Activated naive CD8-positive, alpha-beta T cell (primary cell): ENCODE data around the gene ATOH8.

Experiments
- H3K27ac Mint-ChIP-seq: one replicate; pipeline ENCODE4 v1.8.0; 2021; ENCODE audit warnings: mixed read lengths
- H3K27me3 Mint-ChIP-seq: one replicate; pipeline ENCODE4 v1.8.0; 2021; ENCODE audit warnings: mixed read lengths
- H3K36me3 Mint-ChIP-seq: one replicate; pipeline ENCODE4 v1.8.0; 2021; ENCODE audit warnings: mixed read lengths
- H3K4me1 Mint-ChIP-seq: one replicate; pipeline ENCODE4 v1.8.0; 2021; ENCODE audit warnings: low read depth, mixed read lengths
- H3K4me3 Mint-ChIP-seq: one replicate; pipeline ENCODE4 v1.8.0; 2021; ENCODE audit warnings: mild to moderate bottlenecking, mixed read lengths
- H3K9me3 Mint-ChIP-seq: one replicate; pipeline ENCODE4 v1.8.0; 2021; ENCODE audit warnings: low read depth, mixed read lengths

Gene ATOH8

DNA sequence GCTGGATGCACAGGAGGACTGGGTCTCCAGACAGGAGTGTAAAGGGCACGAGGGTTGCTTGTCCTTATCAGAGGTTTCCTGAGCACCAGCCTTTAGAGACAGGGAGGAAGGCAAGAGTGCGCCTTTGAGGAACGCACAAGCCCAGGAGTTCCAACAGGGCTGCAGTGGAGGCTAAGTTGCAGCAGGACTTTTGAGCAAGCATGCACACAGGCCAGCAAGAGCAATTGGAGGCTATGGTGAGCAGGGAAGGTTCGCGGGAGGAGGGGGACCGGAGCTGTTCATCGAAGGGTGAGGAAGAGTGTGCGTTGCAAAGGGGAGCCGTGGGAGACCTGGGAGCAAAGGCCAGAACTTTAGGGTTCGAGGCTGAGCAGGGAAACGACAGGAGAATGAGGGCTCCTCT, 2.2 kb upstream of the ATOH8 start:
- H3K4me3 Mint-ChIP-seq = no peak overlapping the region
- no peaks in the 10 kb centered on the region for H3K36me3 Mint-ChIP-seq
- H3K27me3 Mint-ChIP-seq = peaks cover 30% of the 10 kb centered on the region
- no peak overlapping the region for H3K27ac Mint-ChIP-seq
- peaks cover 13% of the 10 kb centered on the region for H3K4me1 Mint-ChIP-seq
- H3K9me3 Mint-ChIP-seq = no peaks in the 10 kb centered on the region

DNA sequence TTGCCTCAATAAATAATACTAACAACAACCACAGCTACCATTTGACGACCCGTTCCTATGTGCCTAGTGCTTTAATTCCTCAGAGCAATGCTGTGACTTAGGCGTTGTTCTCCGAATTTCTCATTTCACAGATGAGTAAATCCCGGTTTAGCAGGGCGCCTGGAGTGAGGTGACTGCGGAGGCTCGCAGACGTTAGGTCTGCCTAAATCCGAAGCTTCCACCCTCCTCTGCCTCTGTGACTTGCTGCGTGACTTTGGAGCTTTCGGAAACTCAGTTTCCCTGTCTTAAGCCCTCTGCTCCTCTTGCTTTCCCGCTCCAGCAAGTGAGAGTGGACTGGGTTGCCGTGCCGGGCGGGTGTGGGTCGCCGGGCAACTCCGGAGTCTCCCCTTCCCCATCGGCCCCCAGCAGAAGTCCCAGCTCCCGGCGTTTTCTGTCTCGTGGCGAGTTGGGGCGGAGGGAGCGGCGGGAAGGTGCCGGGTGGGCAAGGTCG, 711 bp upstream of the ATOH8 start:
- Mint-ChIP-seq H3K9me3 (no peaks in the 10 kb centered on the region), H3K36me3 (no peaks in the 10 kb centered on the region), H3K4me1 (peaks cover 13% of the 10 kb centered on the region), H3K27ac (no peak overlapping the region), H3K27me3 (peaks cover 33% of the 10 kb centered on the region), H3K4me3 (peak overlapping the region; percentile 66)

DNA sequence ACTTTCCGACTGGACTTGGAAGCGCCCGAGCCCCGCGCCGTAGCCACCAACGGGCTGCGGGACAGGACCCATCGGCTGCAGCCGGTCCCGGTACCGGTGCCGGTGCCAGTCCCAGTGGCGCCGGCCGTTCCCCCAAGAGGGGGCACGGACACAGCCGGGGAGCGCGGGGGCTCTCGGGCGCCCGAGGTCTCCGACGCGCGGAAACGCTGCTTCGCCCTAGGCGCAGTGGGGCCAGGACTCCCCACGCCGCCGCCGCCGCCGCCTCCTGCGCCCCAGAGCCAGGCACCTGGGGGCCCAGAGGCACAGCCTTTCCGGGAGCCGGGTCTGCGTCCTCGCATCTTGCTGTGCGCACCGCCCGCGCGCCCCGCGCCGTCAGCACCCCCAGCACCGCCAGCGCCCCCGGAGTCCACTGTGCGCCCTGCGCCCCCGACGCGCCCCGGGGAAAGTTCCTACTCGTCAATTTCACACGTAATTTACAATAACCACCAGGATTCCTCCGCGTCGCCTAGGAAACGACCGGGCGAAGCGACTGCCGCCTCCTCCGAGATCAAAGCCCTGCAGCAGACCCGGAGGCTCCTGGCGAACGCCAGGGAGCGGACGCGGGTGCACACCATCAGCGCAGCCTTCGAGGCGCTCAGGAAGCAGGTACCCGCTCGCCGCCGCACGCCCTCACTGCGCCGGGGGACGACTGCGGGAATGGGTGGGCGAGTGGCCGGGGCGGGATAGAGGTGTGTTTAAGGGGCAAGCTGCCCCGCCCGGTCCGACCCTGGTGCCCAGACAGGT, 713 bp downstream of the ATOH8 start:
- peaks cover 36% of the 10 kb centered on the region for H3K27me3 Mint-ChIP-seq
- H3K4me3 Mint-ChIP-seq = peak overlapping the region; percentile 84
- H3K4me1 Mint-ChIP-seq = peaks cover 13% of the 10 kb centered on the region
- H3K9me3 Mint-ChIP-seq = no peaks in the 10 kb centered on the region
- H3K27ac Mint-ChIP-seq = no peak overlapping the region
- no peaks in the 10 kb centered on the region for H3K36me3 Mint-ChIP-seq

DNA sequence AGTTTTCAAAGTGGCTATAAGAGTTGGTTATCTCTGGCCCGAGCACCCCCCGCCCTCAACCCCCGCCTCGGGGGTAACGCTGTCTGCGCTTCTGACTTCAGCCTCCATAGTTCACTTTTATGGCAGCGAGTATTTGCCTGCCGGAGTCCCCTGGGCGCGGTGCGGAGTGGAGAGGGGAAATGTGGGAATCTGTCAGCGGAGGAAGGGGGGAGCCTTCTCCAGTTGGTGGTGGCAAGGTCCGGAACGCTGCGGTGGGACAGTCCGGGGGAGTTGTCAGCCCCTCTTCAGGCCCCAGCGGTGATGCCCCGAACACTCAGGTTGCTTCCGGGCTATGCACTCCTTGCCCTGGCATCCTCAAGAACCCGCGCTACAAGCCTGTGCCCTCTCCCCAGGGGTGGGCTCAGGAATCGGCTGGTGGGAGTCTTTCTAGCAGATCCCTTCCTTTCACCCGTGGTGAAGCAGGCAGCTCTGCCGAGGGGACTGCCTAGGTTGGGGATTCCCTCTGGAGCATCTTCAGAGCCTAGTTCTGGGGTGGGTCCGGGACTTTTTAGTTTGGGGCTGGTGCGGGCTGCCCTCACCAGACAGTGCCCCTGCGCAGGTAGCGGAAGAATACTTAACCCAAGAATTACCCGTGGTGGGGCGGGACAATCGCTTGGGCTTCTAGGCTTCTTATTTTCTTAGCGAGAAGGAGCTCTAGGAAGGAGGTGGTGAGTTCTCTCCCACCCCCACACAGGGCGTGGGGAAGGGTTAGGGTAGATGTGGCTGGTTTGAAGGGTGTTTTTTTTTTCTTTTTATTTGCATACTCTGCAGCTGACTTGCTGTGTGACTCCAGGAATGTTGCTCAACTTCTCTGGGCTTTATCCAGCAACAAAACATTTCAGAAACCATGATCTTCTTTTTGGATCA, 1.6 kb downstream of the ATOH8 start:
- H3K27me3 Mint-ChIP-seq = peaks cover 35% of the 10 kb centered on the region
- peak overlapping the region; percentile 84 for H3K4me3 Mint-ChIP-seq
- H3K4me1 Mint-ChIP-seq = peaks cover 13% of the 10 kb centered on the region
- no peaks in the 10 kb centered on the region for H3K9me3 Mint-ChIP-seq
- no peaks in the 10 kb centered on the region for H3K36me3 Mint-ChIP-seq
- H3K27ac Mint-ChIP-seq = no peak overlapping the region

DNA sequence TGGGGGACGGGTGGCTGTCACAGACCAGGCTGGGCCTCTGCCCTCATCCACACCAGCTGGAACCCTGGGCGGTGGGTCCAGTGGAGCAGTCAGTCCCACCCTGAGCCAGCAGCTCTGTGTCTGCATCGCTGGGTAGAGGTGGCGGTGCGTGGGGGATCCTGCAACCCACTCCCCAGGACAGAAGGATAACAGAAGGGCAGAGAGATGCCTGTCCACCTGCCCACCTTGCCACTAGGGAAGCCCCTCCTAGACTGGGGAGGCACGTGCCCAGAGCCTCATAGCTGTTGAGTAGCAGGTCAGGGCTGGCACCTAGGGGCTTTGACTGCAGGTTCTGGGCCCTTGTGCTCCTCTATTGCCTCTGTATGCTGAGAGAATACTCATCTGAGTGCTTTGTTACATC, 2.4 kb downstream of the ATOH8 start:
- Mint-ChIP-seq H3K27me3 (peaks cover 35% of the 10 kb centered on the region), H3K9me3 (no peaks in the 10 kb centered on the region), H3K36me3 (no peaks in the 10 kb centered on the region), H3K27ac (no peak overlapping the region), H3K4me3 (no peak overlapping the region), H3K4me1 (peaks cover 13% of the 10 kb centered on the region)

DNA sequence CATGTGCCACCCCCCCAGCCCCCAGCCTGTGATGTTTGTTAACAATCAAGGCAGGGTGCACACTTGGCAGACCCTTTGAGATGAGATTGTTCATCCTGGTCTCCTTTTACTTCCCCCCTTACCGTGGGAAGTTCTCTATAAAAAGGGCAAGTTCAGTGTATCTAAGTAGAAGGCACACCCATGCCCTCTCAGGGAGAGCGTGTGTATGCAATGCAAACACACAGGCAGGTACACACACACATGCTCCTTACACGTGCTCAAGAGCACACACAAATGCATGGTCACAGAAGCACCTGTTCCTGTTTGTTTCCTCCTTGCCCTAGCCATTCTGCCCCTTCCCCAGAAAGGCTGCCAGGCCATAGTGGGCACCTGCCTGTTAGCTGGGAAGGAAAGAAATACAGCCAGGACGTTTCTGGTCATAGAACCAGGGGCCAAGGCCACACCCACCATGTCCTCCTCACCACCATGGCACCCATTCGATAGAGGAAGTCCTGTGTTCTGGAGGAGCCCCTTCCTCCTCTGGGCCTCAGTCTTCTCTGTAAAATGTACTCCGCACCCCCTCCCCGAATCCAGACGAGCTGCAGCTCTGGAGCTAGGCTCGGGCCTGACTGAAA, 3.1 kb downstream of the ATOH8 start:
- Mint-ChIP-seq H3K27me3 (peaks cover 30% of the 10 kb centered on the region), H3K27ac (no peak overlapping the region), H3K4me3 (no peak overlapping the region), H3K4me1 (peaks cover 13% of the 10 kb centered on the region), H3K36me3 (no peaks in the 10 kb centered on the region), H3K9me3 (no peaks in the 10 kb centered on the region)

DNA sequence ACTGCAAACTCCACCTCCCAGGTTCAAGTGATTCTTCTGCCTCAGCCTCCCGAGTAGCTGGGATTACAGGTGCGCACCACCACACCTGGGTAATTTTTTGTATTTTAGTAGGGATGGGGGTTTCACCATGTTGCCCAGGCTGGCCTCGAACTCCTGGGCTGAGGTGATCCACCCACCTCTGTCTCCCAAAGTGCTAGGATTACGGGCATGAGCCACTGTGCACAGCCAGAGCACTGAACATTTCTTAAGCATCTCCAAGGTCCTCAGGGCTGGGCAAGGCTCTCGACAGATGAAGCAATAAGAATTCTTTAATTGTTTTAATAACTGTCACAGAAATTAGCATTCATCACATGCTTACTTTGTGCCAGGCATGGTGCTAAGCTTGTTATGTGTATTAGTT, 4.1 kb downstream of the ATOH8 start:
- no peaks in the 10 kb centered on the region for H3K9me3 Mint-ChIP-seq
- H3K27me3 Mint-ChIP-seq = peaks cover 34% of the 10 kb centered on the region
- H3K4me1 Mint-ChIP-seq = peaks cover 13% of the 10 kb centered on the region
- H3K36me3 Mint-ChIP-seq = no peaks in the 10 kb centered on the region
- no peak overlapping the region for H3K27ac Mint-ChIP-seq
- no peak overlapping the region for H3K4me3 Mint-ChIP-seq

DNA sequence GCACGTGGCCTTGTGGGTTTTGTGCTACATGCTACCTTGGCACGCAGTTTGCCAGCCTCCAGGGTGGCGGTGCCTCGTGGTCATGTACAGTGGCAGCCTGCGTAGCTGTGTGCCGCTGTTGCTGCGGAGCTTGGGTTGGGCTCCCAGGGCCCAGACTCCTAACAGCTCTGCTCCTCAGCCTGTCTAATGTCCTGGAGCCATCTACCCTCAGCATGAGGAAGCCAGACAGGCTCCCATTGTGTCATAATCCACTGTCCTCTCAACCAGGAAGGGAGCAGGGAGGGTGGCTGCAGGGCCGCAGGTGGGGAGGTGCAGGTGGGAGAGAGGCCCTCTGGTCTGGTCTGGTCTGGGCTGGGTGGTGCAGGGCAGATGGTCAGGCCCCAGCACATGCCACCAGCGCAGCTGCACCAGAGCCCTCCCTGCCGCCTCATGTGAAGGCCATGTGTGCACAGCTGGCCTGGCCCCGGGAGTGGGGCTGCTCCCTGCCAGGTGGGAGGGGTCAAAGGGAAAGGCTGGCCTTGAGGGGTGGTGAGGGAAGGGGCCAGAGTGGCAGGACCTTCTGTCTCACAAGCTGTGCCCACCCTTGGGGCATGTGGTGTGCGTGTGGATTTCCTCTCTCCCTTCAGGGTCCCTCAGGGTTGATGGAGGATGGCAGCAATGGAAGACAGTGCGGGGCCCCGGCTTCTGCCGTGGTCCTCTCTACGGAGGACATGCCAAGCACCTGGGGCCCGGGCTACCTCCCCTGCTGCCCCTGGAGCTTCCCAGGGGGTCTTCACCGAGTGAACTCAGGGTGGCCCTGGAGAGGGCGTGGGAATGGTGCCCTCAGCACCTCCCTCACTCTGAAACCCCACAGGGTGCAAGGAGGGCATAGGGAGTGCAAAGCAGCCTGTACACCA, 4.8 kb downstream of the ATOH8 start:
- Mint-ChIP-seq H3K27ac (no peak overlapping the region), H3K9me3 (no peaks in the 10 kb centered on the region), H3K4me3 (no peak overlapping the region), H3K4me1 (peaks cover 10% of the 10 kb centered on the region), H3K36me3 (no peaks in the 10 kb centered on the region), H3K27me3 (peaks cover 34% of the 10 kb centered on the region)

DNA sequence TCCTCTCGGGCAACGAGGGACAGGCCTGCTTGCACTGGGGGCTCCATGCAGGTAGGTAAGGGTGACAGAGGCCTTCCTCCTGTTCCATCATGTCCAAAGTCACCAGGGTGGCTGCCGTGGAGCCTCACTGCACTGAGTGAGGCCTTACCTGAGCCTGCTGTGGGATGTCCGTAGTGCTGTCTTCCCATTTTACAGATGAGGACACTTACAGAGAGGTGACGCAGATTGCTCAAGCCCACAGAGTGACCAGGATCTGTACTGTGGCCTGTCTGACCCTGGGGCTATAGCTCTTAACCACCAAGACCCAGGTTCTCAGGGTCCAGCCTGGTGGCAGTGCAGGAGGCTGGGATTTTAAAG, 5.4 kb downstream of the ATOH8 start:
- Mint-ChIP-seq H3K27me3 (peaks cover 35% of the 10 kb centered on the region), H3K36me3 (no peaks in the 10 kb centered on the region)

DNA sequence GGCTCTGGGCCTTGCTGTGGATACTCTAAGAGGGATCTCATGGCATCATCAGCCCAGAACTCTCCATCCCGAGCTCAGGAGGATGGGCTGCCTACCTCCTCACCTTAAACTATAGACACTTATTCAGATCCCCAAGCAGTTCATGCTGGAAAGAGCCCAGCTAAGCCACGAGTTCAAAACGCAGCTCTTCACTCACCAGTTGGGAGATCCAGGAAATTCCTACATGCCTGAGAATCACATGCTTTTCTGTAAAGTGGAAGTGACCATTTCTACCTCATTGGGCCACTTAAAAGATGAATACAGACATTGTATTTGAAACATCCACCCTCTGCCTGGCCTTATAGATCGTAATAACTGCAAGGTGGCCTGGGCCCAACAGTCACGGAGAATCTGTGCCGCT, 6.6 kb downstream of the ATOH8 start:
- Mint-ChIP-seq H3K27me3 (peaks cover 34% of the 10 kb centered on the region), H3K4me1 (peaks cover 4% of the 10 kb centered on the region), H3K27ac (no peak overlapping the region), H3K36me3 (no peaks in the 10 kb centered on the region), H3K4me3 (no peak overlapping the region), H3K9me3 (no peaks in the 10 kb centered on the region)

More for the DNA sequence above, 5.4 kb downstream of the ATOH8 start:
- H3K27ac Mint-ChIP-seq = no peak overlapping the region
- no peaks in the 10 kb centered on the region for H3K9me3 Mint-ChIP-seq
- H3K4me3 Mint-ChIP-seq = no peak overlapping the region
- peaks cover 10% of the 10 kb centered on the region for H3K4me1 Mint-ChIP-seq

DNA sequence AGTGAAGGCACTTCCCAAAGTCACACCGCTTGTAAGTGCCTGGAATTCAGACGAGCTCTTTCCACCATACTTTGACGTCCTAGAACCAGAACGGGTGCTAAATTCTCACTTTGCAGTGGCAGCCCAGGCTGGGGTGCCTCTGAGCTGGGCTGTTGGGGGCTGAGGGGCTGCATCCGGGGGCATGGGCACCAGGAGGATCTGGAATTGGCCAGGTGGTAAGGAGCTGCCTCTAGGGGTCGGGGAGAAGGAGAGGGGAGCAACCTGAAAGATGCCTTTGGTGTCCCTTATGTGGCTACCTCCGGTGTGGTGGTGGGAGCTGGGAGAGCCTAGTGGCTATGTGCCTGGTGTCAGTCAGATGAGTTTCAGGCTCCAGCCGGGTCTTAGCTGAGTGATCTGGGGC, 7.1 kb downstream of the ATOH8 start:
- H3K9me3 Mint-ChIP-seq = no peaks in the 10 kb centered on the region
- H3K36me3 Mint-ChIP-seq = no peaks in the 10 kb centered on the region
- peaks cover 30% of the 10 kb centered on the region for H3K27me3 Mint-ChIP-seq
- no peak overlapping the region for H3K27ac Mint-ChIP-seq
- H3K4me3 Mint-ChIP-seq = no peak overlapping the region
- H3K4me1 Mint-ChIP-seq = no peaks in the 10 kb centered on the region

DNA sequence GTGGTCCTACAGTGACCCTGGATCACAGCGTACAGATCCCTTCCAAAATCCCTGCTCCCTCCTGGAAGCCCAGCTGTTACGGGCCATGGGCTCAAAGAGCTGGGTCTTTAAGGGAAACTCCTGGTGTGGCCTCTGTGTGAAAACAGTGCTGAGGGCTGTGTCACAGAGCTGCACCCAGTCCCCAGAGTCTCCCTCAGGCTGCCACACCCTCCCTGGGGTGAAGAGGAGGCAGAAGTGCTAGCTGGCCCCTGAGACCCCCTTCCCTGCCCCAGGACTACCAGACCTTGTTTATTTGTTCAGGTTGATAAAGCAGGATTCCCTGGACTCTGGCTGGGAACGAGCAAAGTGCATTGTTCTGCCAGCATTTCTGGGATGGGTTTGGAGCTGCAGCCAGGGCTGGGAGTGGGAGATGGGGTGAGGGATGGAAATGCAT, 7.7 kb downstream of the ATOH8 start:
- H3K9me3 Mint-ChIP-seq = no peaks in the 10 kb centered on the region
- H3K4me1 Mint-ChIP-seq = no peaks in the 10 kb centered on the region
- H3K27me3 Mint-ChIP-seq = peaks cover 30% of the 10 kb centered on the region
- H3K36me3 Mint-ChIP-seq = no peaks in the 10 kb centered on the region
- H3K4me3 Mint-ChIP-seq = no peak overlapping the region
- H3K27ac Mint-ChIP-seq = no peak overlapping the region

DNA sequence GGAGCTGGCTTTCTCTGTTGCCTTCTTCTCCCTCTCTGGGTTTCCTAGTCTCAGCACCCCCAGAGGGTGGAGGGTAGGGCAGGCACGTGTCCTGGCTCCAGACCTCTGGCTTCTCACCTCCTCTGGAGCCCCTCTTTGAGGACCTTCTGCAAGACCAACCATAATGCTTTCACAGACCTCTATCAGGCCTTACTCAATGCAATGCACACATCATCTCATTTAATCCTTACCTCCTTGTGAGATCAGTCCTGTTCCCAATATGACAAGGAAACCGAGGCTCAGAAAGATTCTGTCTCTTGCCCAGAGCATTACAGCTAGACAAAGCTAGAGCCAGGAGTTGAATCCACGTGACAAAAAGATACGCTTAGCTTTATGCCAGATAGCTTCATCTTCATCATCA, 8.2 kb downstream of the ATOH8 start:
- Mint-ChIP-seq H3K27me3 (peaks cover 27% of the 10 kb centered on the region), H3K36me3 (no peaks in the 10 kb centered on the region), H3K4me3 (no peak overlapping the region), H3K27ac (no peak overlapping the region), H3K9me3 (no peaks in the 10 kb centered on the region), H3K4me1 (no peaks in the 10 kb centered on the region)

DNA sequence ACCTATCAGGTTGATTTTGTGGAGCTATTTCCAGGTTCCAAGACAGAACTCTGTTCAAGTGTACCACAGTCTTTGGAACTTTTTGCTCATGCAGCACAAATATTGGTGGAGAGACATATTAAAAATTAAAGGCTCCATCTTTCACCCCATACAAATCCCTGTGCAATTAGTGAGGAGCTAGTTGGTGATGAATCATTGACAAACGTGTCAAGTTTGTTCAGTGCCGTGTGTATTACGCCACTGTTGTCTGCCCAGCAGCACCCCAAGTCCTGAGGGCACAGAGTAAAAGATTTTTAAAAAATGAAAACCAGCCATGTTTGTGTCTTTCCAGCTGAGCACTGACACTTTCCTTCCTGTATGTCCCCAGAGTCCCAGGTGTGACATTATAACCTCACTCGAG, 9.3 kb downstream of the ATOH8 start:
- no peaks in the 10 kb centered on the region for H3K36me3 Mint-ChIP-seq
- H3K27me3 Mint-ChIP-seq = peaks cover 24% of the 10 kb centered on the region
- no peaks in the 10 kb centered on the region for H3K4me1 Mint-ChIP-seq

More for the DNA sequence above, 9.3 kb downstream of the ATOH8 start:
- no peak overlapping the region for H3K27ac Mint-ChIP-seq
- H3K4me3 Mint-ChIP-seq = no peak overlapping the region
- H3K9me3 Mint-ChIP-seq = no peaks in the 10 kb centered on the region
